Gastrocnemius medialis (tissue), 4 donors: ENCODE measurements around the gene NDUFC2.

Source experiments
- POLR2A ChIP-seq, 2 donors: fragments of 450-650 bp; IDR thresholded peaks; one replicate each; pipeline ENCODE4 v1.6.1; 2017; ENCODE audit warnings: antibody characterized with exemption in 2 of 2, mild to moderate bottlenecking in 2 of 2, moderate library complexity in 2 of 2
- TF ChIP-seq, protein P1 (sequence below), 5 experiments: fragments of 450-650 bp in 3 of 5; fragments of 200-600 bp in 2 of 5; sonication (generic) in 2 of 5; IDR thresholded peaks in 4 of 5; conservative IDR thresholded peaks in 1 of 5; 1 replicate in 4 of 5; 2 replicates in 1 of 5; pipeline ENCODE4 v1.5.1; 2016 to 2019; ENCODE audit warnings: antibody characterized with exemption in 5 of 5, mild to moderate bottlenecking in 3 of 5, moderate library complexity in 3 of 5

DNA sequence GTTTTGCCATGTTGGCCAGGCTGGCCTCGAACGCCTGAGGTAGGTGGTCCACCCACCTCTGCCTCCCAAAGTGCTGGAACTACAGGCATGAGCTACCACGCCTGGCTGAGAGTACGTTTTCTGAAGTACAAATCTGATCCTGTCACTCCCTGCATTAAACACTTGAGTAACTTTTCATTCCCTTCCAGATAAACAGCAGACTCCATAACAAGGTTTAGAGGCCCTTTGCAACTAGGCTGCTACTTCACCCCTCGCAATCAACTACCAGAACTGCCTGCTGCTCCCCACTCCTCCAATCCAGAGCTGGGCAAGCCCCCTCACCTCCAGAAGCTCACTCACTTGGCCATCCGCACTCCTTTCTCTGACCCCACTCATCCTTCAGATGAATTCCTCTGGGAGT is 58.1 kb downstream of the NDUFC2 start:
- TF ChIP-seq, protein P1, sequence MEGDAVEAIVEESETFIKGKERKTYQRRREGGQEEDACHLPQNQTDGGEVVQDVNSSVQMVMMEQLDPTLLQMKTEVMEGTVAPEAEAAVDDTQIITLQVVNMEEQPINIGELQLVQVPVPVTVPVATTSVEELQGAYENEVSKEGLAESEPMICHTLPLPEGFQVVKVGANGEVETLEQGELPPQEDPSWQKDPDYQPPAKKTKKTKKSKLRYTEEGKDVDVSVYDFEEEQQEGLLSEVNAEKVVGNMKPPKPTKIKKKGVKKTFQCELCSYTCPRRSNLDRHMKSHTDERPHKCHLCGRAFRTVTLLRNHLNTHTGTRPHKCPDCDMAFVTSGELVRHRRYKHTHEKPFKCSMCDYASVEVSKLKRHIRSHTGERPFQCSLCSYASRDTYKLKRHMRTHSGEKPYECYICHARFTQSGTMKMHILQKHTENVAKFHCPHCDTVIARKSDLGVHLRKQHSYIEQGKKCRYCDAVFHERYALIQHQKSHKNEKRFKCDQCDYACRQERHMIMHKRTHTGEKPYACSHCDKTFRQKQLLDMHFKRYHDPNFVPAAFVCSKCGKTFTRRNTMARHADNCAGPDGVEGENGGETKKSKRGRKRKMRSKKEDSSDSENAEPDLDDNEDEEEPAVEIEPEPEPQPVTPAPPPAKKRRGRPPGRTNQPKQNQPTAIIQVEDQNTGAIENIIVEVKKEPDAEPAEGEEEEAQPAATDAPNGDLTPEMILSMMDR (IDR thresholded peaks at IDR 0.05 in 4 of 5, conservative IDR thresholded peaks at IDR 0.05 in 1 of 5), result no peak
- no peak for TF ChIP-seq POLR2A (IDR thresholded peaks at IDR 0.05)
